ENCODE data around the gene NDUFV2.
A peak's percentile ranks its signal among the peaks of the same experiment; 100 is the strongest.
"Not testable (repeated sequence)": the region's sequence is repeated elsewhere in the genome, so short reads cannot be mapped to it uniquely, and the experiment has no call there.

Gene NDUFV2

GRCh38 chr18:9102508-9103375 is at the start of gene NDUFV2:
Gene NDUFV2, plus strand, starts transcription at chr18:9102699. Its CDS starts 45 bp downstream, at chr18:9102744.
- peak; percentile 89 to 91 for ATAC-seq

GRCh38 chr18:9053814-9054213 is 48.7 kb upstream of the NDUFV2 start:
- no peak for ATAC-seq

GRCh38 chr18:9055185-9055584 is 47.3 kb upstream of the NDUFV2 start:
- ATAC-seq = peak; percentile 38 to 64

GRCh38 chr18:9055626-9056025 is 46.9 kb upstream of the NDUFV2 start:
- ATAC-seq = no peak

GRCh38 chr18:9057646-9058045 is 44.9 kb upstream of the NDUFV2 start:
- no peak for ATAC-seq

GRCh38 chr18:9058406-9058805 is 44.1 kb upstream of the NDUFV2 start:
- ATAC-seq = no peak

GRCh38 chr18:9062418-9062751 is 40.1 kb upstream of the NDUFV2 start:
- ATAC-seq = no peak

- no peak for ATAC-seq
Measured at GRCh38 chr18:9065864-9066263, 36.6 kb upstream of the NDUFV2 start.

- ATAC-seq = peak in 1 of 2 donors; percentile 56
Measured at GRCh38 chr18:9066358-9066757, 36.1 kb upstream of the NDUFV2 start.

- ATAC-seq = peak; percentile 49 to 64
Measured at GRCh38 chr18:9066817-9067306, 35.6 kb upstream of the NDUFV2 start.

GRCh38 chr18:9067823-9068222 is 34.7 kb upstream of the NDUFV2 start:
- ATAC-seq = no peak

- ATAC-seq = no peak
Measured at GRCh38 chr18:9068346-9068745, 34.2 kb upstream of the NDUFV2 start.

- ATAC-seq = no peak
Measured at GRCh38 chr18:9069601-9070000, 32.9 kb upstream of the NDUFV2 start.

- no peak for ATAC-seq
Measured at GRCh38 chr18:9070212-9070611, 32.3 kb upstream of the NDUFV2 start.

GRCh38 chr18:9079818-9080528 is 22.5 kb upstream of the NDUFV2 start:
- ATAC-seq = no peak

GRCh38 chr18:9081940-9082339 is 20.6 kb upstream of the NDUFV2 start:
- peak; percentile 7 to 25 for ATAC-seq

- peak; percentile 85 to 87 for ATAC-seq
Measured at GRCh38 chr18:9082711-9083510, 19.6 kb upstream of the NDUFV2 start.

- ATAC-seq = no peak
Measured at GRCh38 chr18:9086015-9086414, 16.5 kb upstream of the NDUFV2 start.

- no peak for ATAC-seq
Measured at GRCh38 chr18:9086624-9087023, 15.9 kb upstream of the NDUFV2 start.

- no peak for ATAC-seq
Measured at GRCh38 chr18:9087144-9087543, 15.4 kb upstream of the NDUFV2 start.

GRCh38 chr18:9088252-9088651 is 14.2 kb upstream of the NDUFV2 start:
- no peak for ATAC-seq

- ATAC-seq = not testable (repeated sequence)
Measured at GRCh38 chr18:9088727-9089126, 13.8 kb upstream of the NDUFV2 start.

GRCh38 chr18:9090578-9090977 is 11.9 kb upstream of the NDUFV2 start:
- ATAC-seq = no peak

All from activated CD4-positive, CD25-positive, alpha-beta regulatory T cell treated with anti-CD3 and anti-CD28 coated beads, Interleukin-2, amount 50 U/mL, for 24 hours (primary cell).